ENCODE data around the gene ZBTB7A.

- TF ChIP-seq CTCF (conservative IDR thresholded peaks at IDR 0.05; ENCODE audit: low read depth, low read length) (no peak), EZH2 (IDR thresholded peaks at IDR 0.05; ENCODE audit: borderline replicate concordance, low read depth, low read length, poor library complexity, severe bottlenecking) (no peak)
Measured at GRCh38 chr19:4016903-4017638, 49.6 kb downstream of the ZBTB7A start.

Data from A673 (cell line).